IPS-NIHi7 (cell line): Measurements from ENCODE around the gene YBEY.

Experiments
- DNase-seq: peaks from one replicate; pipeline ENCODE4 v3.0.0; 2012; ENCODE audit warnings: mixed read lengths; ENCODE audit errors: extremely low spot score

The YBEY gene

DNA sequence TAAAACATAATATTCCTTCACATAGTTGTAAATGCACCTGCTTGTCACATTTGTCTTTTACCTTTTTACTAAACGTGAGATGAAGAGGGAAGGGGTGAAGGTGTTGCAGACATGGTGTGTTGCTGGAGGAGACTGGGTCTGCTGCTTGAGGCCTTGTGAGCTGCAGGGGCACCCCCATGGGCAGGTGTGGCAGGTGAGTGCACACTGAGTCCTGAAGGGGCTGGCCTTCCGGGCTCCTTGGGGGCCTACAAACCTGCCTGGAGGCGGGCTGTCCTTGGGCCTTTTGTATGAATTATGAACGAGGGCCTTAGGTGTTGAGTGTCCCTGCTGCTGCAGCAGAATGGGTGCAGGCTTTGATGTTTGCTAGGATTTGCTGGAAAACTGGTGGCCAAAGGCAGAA lies 41.6 kb downstream of the YBEY start:
- DNase-seq, result no peak

DNA sequence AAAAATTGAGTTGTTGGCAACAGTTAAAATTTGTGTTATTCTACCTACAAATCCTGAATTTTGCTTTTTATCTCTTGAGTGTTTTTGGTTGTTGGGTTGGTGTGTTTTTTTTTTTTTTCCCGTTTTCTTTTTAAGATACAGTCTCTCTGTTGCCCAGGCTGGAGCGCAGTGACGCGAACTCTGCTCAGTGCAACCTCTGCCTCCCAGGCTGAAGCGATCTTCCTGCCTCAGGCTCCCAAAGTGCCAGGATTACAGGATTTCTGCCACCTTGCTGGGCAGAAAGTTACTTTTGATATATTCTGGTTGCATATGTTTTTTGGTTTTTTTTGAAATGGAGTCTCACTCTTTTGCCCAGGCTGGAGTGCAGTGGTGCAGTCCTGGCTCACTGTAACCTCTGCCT lies 42.0 kb downstream of the YBEY start:
- DNase-seq, result no peak

DNA sequence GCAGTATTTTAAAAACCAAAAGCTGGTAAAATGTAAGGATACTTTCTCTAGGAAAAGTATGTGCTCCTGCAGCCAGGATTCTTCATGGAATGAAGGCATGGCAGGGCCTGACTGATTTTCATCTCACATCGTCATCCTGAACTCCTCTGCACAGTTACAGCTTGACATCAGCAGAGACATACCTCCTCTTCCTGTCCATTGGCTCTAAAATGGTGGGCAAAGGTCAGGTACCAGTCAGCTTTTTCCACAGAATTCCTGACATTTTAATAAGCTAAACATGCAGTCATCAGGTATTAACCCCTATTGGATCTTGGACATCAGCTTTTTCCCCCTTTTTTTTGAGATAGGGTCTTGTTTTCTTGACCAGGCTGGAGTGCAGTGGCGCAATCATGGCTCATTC lies 43.7 kb downstream of the YBEY start:
- no peak for DNase-seq

DNA sequence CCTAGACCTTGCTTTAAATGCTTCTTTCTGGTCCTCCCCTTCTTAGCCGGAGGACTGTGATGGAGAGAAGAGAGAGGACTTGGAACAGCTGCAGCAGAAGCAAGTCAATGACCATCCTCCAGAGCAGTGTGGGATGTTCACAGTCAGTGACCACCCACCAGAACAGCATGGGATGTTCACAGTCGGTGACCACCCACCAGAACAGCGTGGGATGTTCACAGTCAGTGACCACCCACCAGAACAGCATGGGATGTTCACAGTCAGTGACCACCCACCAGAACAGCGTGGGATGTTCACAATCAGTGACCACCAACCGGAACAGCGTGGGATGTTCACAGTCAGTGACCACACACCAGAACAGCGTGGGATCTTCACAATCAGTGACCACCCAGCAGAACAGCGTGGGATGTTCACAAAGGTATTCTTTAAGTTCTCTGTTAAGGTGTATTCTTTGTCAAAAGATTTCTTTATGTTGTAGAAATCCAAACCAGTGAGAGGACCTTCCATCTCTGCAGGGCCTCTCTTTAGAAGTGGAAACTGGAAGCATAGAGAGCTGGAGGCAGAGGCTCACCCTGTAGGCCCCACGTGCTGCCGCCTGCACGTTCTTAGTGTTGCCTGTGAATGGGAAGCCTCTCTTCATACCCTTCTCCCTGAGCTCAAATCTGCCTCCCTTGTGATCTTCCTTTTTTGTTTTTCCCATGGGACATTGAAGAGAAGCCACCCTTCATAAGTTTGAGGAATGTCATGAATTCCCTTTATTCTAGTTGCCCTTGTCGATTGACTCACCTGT lies 48.4 kb downstream of the YBEY start:
- DNase-seq, result no peak

DNA sequence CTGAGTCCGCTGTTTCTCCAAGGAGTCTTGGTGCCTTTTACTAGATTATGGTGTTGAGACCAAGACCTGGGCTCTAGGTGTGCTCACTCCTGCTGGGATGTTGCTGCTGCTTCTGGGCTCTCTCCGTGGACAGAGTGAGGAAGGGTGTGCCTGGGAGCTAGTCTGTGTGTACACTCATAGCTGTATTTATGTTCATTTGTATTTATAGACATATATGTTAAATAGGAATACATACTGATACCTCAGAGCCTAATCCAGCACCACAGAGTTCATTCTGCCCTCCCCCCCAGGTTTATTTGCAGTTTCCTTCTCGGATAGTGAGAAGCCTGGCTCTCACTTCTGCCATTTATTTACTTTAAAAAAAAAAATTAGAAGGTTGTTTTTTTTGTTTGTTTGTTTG lies 50.5 kb downstream of the YBEY start:
- DNase-seq, result no peak

DNA sequence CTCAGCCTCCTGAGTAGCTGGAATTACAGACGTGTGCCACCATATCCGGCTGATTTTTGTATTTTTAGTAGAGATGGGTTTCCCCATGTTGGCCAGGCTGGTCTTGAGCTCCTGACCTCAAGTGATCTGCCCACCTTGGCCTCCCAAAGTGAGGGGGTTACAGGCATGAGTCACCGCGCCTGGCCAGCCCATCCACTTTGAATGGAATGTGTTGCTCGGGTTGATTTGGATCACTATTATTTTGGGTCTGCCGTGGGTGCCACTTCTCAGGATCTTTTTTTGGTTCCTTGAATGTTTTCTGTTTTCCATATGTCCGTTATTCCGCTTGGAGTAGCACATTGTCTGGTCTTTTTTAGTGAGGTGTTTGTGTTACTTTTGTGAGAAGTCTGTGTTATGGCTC lies 54.9 kb downstream of the YBEY start:
- DNase-seq, result no peak

DNA sequence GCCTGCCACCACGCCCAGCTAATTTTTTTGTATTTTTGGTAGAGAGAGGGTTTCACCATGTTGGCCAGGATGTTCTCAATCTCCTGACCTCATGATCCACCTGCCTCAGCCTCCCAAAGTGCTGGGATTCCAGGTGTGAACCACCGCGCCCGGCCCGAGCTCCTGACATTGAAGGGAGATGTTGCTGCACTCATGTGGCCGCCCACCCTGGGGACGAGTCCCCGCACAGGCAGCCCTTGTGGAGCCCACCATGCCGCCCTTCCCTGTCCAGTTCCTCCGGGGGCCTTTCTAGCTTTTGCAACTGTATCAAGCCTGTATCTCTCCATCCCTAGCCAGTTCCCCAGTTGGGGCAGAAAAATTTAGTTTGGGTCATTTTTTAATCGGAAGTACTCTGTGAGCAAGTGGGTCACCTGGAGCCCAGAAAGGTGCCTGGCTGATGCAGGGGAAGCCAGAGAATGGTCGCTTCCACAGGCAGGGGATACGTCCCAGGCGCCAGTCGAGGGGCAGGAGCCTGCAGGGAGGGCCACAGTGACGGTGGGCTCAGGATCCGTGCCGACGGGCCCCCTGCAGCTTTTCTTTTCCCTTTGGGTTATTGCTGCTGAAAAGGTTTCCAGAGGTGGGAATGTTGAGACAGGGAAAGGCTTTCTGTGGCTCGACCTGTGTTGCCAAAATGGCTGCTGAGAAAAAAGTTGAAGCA lies 58.2 kb downstream of the YBEY start:
- DNase-seq, result no peak

DNA sequence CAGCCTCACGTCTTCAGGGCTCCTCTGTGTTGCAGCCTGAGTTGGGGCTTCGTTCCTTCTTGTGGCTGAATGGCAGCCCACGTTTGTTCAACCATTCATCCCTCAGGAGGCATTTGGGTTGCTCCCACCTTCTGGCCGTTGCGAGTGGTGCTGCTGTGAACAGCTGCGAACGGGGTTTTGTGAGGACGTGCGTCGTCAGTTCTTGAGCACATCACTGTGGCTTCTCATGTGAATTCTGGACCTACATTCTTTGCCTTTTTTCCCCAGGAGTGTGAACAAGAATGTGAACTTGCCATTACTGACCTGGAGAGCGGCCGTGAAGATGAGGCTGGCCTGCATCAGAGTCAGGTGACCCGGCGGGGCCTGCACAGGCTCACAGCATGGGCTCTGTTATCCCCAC lies 59.7 kb downstream of the YBEY start:
- no peak for DNase-seq

DNA sequence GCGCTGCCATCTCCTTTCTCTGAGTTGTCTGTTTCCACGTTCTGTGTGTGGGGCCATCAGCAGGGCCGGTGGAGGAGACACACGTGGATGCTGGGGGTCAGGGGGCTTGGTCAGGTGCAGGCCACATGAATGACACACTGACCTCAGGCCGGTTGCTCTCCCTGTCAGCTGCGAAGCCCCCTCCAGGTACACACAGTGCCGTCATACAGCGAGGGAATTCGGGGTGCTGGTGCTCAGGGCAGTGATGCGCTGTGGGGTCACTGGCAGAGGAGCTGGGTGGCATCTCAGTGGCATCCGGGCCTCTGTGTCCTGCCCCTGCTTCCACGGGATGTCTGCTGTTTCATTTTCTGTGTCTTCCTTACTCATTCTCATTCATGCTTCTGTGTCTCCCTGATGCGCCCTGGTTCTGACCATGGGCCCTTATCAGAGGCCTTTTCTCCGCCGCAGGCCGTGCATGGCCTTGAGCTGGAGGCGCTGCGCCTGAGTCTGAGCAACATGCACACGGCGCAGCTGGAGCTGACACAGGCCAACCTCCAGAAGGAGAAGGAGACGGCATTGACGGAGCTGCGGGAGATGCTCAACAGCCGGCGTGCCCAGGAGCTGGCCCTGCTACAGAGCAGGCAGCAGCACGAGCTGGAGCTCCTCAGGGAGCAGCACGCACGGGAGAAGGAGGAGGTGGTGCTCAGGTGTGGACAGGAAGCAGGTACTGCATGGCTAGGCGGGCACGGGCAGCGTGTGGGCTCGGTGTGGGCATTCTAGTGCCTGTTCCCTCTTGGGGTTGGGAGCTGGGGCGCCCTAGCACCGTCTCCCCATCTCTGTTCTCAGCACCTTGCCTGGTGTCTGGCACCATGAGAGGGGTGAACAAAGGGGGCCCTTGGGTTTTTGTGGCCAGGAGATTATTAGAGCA lies 60.4 kb downstream of the YBEY start:
- DNase-seq, result no peak

DNA sequence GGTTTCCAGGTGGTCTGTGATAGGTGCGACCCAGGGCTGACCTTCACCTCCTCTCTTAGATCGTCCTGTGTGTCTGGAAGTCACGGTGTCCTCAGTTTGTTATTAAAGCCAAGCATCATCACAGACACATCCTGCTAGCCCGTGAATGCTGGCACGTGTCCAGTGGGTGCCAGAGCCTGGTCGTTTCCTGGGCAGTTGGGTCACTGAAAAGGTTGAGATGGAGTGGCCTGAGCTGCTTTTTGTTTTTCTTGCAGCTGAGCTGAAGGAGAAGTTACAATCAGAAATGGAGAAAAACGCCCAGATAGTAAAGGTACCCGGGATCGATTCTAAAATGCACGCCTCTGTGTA lies 61.0 kb downstream of the YBEY start:
- DNase-seq, result no peak
